Keratinocyte (primary cell): ENCODE measurements around the gene SMARCD1. TPM values are rescaled to one million over a fixed set of nuclear protein-coding genes. Genes with fewer than 3 reads are reported as not detected.
A peak's percentile ranks its signal among the peaks of the same experiment; 100 is the strongest.

ENCODE experiments used
- DNase-seq: peaks from one replicate; pipeline ENCODE4 v3.0.0-alpha.2; 2011; ENCODE audit warnings: low read depth, missing footprints, low spot score
- FAIRE-seq: peaks from 2 replicates; lab custom pipeline; 2011; peaks lifted over from hg19 to GRCh38; lab: Jason Lieb, UNC
- H2AFZ ChIP-seq: 2 replicates; pipeline ENCODE4 v1.6.0; 2012; ENCODE audit warnings: low read length, control low read depth, inconsistent platforms; ENCODE audit not compliant: control insufficient read depth
- H3K27ac ChIP-seq: 2 replicates; pipeline ENCODE4 v1.5.1; 2011; ENCODE audit warnings: low read length; ENCODE audit not compliant: control insufficient read depth, insufficient read depth
- H3K27me3 ChIP-seq: 3 replicates; pipeline ENCODE4 v1.6.0; 2011; ENCODE audit warnings: low read length; ENCODE audit not compliant: control insufficient read depth, insufficient read depth; ENCODE audit errors: extremely low read depth
- H3K36me3 ChIP-seq, 2 experiments: 2 replicates in 1 of 2; 3 replicates in 1 of 2; pipeline ENCODE4 v1.5.1; 2011; ENCODE audit warnings: low read length in 2 of 2, mild to moderate bottlenecking in 1 of 2; ENCODE audit not compliant: control insufficient read depth in 2 of 2, insufficient read depth in 2 of 2; ENCODE audit errors: extremely low read depth in 1 of 2
- H3K4me1 ChIP-seq: 3 replicates; pipeline ENCODE4 v1.5.1; 2011; ENCODE audit warnings: low read length; ENCODE audit not compliant: control insufficient read depth, insufficient read depth; ENCODE audit errors: extremely low read depth
- H3K4me2 ChIP-seq: 3 replicates; pipeline ENCODE4 v1.6.0; 2011; ENCODE audit warnings: low read depth, low read length; ENCODE audit not compliant: control insufficient read depth, insufficient read depth; ENCODE audit errors: extremely low read depth
- H3K4me3 ChIP-seq, 3 experiments: fragments of 200-600 bp in 1 of 3; sonication (generic) in 1 of 3; 2 replicates in 2 of 3; 3 replicates in 1 of 3; pipeline ENCODE4 v1.5.1; 2011 to 2016; ENCODE audit warnings: low read length in 3 of 3, mild to moderate bottlenecking in 3 of 3, control low read depth in 2 of 3, inconsistent platforms in 1 of 3, low read depth in 1 of 3, mixed read lengths in 1 of 3, mixed run types in 1 of 3, moderate library complexity in 1 of 3; ENCODE audit not compliant: control insufficient read depth in 2 of 3, insufficient read depth in 2 of 3; ENCODE audit errors: extremely low read depth in 1 of 3
- H3K79me2 ChIP-seq: 2 replicates; pipeline ENCODE4 v1.6.0; 2012; ENCODE audit warnings: low read length; ENCODE audit not compliant: control insufficient read depth, insufficient read depth
- H3K9ac ChIP-seq: 3 replicates; pipeline ENCODE4 v1.6.0; 2011; ENCODE audit warnings: low read length; ENCODE audit not compliant: control insufficient read depth, insufficient read depth; ENCODE audit errors: extremely low read depth
- H3K9me1 ChIP-seq: 3 replicates; pipeline ENCODE4 v1.6.0; 2011; ENCODE audit warnings: low read length; ENCODE audit not compliant: control insufficient read depth, insufficient read depth; ENCODE audit errors: extremely low read depth
- H3K9me3 ChIP-seq: 2 replicates; pipeline ENCODE4 v1.5.1; 2012; ENCODE audit warnings: low read depth, low read length; ENCODE audit not compliant: control insufficient read depth
- H4K20me1 ChIP-seq: 3 replicates; pipeline ENCODE4 v1.6.0; 2011; ENCODE audit warnings: low read length; ENCODE audit not compliant: control insufficient read depth, insufficient read depth; ENCODE audit errors: extremely low read depth
- CTCF ChIP-seq, 3 experiments: IDR thresholded peaks in 1 of 3; conservative IDR thresholded peaks in 1 of 3; optimal IDR thresholded peaks in 1 of 3; 2 replicates in 2 of 3; 3 replicates in 1 of 3; pipeline versions ENCODE3 to v1.5.1; 2011; ENCODE audit warnings: low read length in 3 of 3, mild to moderate bottlenecking in 3 of 3, moderate library complexity in 2 of 3, control low read depth in 1 of 3, inconsistent platforms in 1 of 3; ENCODE audit not compliant: insufficient read depth in 2 of 3; ENCODE audit errors: extremely low read depth in 1 of 3
- EZH2 ChIP-seq: IDR thresholded peaks from one replicate; pipeline ENCODE4 v1.6.1; 2012; ENCODE audit warnings: inconsistent platforms, mild to moderate bottlenecking, low read length, moderate library complexity
- dilution Hi-C: fragments of 300-500 bp; cut with MboI; formaldehyde crosslinking; loops from one replicate; pipeline ENCODE4 v1.7.0; 2020; ENCODE audit warnings: low sequenced_read_pairs; ENCODE audit not compliant: extremely low pct_ligation_motif_present
- polyA plus RNA-seq, 5 experiments: library from polyadenylated mRNA; depleted of rRNA in 3 of 5; stranded (reverse) in 3 of 5; stranded (forward) in 1 of 5; unstranded in 1 of 5; fragments of >200 nt; gene quantifications; 1 replicate in 1 of 5; 2 replicates in 3 of 5; 3 replicates in 1 of 5; pipeline versions ENCODE4 v1.2.1 to v1.2.3, GENCODE V29; 2011 to 2012; ENCODE audit warnings: missing spikeins in 2 of 5, low read depth in 1 of 5, low replicate concordance in 1 of 5

The SMARCD1 gene
- polyA plus RNA-seq, 1 donor (not counting 4 experiments of a cell fraction or from before 2014, with no cell fraction given), result 56.6 TPM

DNA sequence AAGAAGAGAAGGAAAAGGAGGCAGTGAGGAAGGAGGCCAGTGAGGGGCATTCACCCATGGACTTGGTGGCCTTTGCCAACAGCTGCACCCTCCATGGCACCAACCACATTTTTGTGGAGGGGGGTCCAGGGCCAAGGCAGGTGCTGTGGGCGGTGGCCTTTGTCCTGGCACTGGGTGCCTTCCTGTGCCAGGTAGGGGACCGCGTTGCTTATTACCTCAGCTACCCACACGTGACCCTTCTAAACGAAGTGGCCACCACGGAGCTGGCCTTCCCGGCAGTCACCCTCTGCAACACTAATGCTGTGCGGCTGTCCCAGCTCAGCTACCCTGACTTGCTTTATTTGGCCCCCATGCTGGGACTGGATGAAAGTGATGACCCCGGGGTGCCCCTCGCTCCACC lies 11.4 kb upstream of the SMARCD1 start:
- Histone ChIP-seq H3K4me2 (no peak overlapping the region), H3K27me3 (no peaks in the 10 kb centered on the region), H3K79me2 (no peaks in the 10 kb centered on the region), H3K9me1 (no peaks in the 10 kb centered on the region), H3K4me3 (no peak overlapping the region), H4K20me1 (no peaks in the 10 kb centered on the region), H3K9me3 (no peaks in the 10 kb centered on the region), H3K36me3 (no peaks in the 10 kb centered on the region), H2AFZ (no peak overlapping the region), H3K4me1 (peaks cover 7% of the 10 kb centered on the region), H3K27ac (no peak overlapping the region), H3K9ac (no peak overlapping the region)
- dilution Hi-C loops, result loop anchor here (25.0 kb wide), 1 partner anchor 211 kb away; no protein-coding TSS in a partner anchor
- no peak for DNase-seq
- no peak for FAIRE-seq
- TF ChIP-seq CTCF (optimal IDR thresholded peaks at IDR 0.05 in 1 of 3, IDR thresholded peaks at IDR 0.05 in 1 of 3, conservative IDR thresholded peaks at IDR 0.05 in 1 of 3; ENCODE audit: extremely low read depth in 1 of 3, insufficient read depth in 2 of 3, low read length in 3 of 3) (no peak), EZH2 (no peak)

DNA sequence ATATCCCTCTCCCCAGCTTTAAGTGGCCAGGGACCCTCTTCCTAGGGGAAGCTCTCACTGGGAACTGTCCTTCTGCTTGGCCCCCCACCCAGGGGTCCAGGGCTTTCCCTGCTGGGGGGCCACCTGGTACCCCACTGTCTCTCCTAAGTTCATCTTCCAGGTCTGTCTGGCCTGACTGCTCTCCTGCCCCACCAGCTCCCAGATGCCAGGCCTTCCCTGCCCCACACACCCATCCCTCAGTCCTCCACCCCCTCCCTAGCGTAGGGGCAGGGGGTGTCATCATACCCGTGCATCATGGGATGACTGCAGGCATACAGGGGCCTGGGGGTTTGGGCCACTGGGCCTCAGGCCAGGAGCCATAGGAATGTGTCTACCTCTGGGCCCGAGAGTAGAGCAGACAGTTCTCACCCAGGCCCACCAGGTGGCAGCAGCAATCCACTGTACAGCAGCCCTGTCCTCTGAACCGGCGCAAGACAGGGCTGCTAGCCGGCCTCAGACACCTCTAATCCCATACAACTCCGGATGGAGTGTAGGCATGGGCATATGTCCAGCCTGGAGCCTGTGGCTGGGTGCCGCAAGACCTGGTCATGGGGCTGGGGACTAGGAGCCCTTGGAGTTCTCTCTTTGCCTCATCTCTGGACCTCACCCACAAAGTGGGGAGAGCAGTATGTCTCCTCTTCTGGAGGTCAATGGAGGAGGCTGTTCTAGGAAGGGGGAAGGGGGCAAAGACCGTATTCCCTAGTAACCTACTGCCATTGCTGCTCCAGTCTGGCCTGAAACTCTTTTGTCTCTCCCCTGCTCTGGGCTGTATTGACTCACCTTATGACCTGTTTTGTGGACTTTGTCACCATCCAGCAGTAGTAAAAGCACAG lies 10.0 kb upstream of the SMARCD1 start:
- H2AFZ ChIP-seq, result no peak overlapping the region
- dilution Hi-C loops, result loop anchor here (25.0 kb wide), 1 partner anchor 213 kb away; no protein-coding TSS in a partner anchor
- no peaks in the 10 kb centered on the region for H3K36me3 ChIP-seq
- peaks cover 7% of the 10 kb centered on the region for H3K4me1 ChIP-seq
- no peak overlapping the region for H3K4me3 ChIP-seq
- no peaks in the 10 kb centered on the region for H4K20me1 ChIP-seq
- TF ChIP-seq CTCF (optimal IDR thresholded peaks at IDR 0.05 in 1 of 3, IDR thresholded peaks at IDR 0.05 in 1 of 3, conservative IDR thresholded peaks at IDR 0.05 in 1 of 3; ENCODE audit: extremely low read depth in 1 of 3, insufficient read depth in 2 of 3, low read length in 3 of 3), result peak; percentile 89 to 97 (median 95)
- no peak for TF ChIP-seq EZH2
- no peak for DNase-seq
- peak; percentile 61 for FAIRE-seq
- no peak overlapping the region for H3K4me2 ChIP-seq
- no peaks in the 10 kb centered on the region for H3K9me3 ChIP-seq
- H3K27me3 ChIP-seq, result no peaks in the 10 kb centered on the region
- no peak overlapping the region for H3K9ac ChIP-seq
- no peaks in the 10 kb centered on the region for H3K9me1 ChIP-seq
- no peaks in the 10 kb centered on the region for H3K79me2 ChIP-seq
- no peak overlapping the region for H3K27ac ChIP-seq
